Stimulated activated CD4-positive, alpha-beta T cell treated with anti-CD3 and anti-CD28 coated beads, Interleukin-15, amount 100 ng/mL, for 48 hours (primary cell): ENCODE measurements around the gene ARSD.
"Not testable (repeated sequence)": the region's sequence is repeated elsewhere in the genome, so short reads cannot be mapped to it uniquely, and the experiment has no call there.

ENCODE experiments used
- DNase-seq, 2 donors: peaks; one replicate each; pipeline ENCODE4 v3.0.0-alpha.2; 2020; ENCODE audit warnings: low read depth in 2 of 2

Gene ARSD, protein sequence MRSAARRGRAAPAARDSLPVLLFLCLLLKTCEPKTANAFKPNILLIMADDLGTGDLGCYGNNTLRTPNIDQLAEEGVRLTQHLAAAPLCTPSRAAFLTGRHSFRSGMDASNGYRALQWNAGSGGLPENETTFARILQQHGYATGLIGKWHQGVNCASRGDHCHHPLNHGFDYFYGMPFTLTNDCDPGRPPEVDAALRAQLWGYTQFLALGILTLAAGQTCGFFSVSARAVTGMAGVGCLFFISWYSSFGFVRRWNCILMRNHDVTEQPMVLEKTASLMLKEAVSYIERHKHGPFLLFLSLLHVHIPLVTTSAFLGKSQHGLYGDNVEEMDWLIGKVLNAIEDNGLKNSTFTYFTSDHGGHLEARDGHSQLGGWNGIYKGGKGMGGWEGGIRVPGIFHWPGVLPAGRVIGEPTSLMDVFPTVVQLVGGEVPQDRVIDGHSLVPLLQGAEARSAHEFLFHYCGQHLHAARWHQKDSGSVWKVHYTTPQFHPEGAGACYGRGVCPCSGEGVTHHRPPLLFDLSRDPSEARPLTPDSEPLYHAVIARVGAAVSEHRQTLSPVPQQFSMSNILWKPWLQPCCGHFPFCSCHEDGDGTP

GRCh38 chrX:2928583-2929434 lies at the start of gene ARSD:
Gene ARSD (minus strand): TSS chrX:2929339. CDS start chrX:2929275, 64 bp downstream.
- peak in 1 of 2 donors; percentile 22 for DNase-seq

DNA sequence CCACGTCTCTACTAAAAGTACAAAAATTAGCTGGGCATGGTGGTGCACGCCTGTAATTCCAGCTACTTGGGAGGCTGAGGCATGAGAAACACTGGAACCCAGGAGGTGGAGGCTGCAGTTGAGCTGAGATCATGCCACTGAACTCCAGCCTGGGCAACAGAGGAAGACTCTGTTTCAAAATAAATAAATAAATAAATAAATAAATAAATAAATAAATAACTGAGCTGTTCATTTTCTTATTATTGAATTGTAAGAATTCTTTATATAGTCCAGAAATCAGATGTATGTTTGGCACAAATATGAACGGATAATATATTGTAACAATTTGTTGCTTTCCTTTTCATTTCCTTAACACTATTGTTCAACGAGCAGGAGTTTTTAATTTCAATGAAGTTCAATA lies 49.5 kb upstream of the ARSD start:
- not testable (repeated sequence) for DNase-seq

DNA sequence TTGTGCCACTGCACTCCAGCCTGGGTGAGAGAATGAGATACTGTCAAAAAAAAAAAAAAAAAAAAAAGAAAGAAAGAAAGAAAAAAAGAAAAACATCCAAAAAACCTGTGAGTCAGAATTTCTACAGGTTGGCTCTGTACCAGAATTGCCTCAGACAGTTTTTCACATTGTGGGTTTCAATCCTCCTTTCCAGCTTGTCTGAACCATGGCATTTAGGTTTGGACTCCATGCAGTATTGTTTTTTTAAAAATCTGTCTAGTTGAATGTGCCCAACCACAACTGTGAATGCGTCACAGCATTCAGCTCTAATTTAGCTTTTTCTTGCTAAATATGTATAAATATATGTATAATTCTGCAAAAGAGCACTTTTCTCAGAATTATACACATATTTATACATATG lies 45.8 kb upstream of the ARSD start:
- DNase-seq: no peak

- no peak for DNase-seq
These were observed 43.3 kb upstream of the ARSD start for GRCh38 chrX:2972391-2972790.

DNA sequence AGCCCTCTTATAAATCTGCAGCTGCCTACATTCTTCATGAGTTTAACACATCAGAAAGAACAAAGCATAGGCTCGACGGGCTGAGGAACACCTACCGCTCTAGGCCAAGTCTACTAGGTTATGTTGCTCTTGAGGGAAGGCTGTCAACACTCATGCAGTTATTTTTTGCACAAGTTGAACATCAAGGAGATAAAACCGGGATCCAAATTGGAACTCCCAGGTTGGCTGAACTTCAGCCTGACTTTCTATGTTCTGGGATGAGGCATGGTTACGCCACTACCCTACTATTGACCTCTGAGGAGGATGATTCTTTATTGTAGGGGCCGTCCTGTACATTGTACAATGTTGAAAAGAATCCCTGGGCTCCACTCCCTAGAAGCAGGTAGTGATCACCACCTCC lies 39.9 kb upstream of the ARSD start:
- no peak for DNase-seq

DNA sequence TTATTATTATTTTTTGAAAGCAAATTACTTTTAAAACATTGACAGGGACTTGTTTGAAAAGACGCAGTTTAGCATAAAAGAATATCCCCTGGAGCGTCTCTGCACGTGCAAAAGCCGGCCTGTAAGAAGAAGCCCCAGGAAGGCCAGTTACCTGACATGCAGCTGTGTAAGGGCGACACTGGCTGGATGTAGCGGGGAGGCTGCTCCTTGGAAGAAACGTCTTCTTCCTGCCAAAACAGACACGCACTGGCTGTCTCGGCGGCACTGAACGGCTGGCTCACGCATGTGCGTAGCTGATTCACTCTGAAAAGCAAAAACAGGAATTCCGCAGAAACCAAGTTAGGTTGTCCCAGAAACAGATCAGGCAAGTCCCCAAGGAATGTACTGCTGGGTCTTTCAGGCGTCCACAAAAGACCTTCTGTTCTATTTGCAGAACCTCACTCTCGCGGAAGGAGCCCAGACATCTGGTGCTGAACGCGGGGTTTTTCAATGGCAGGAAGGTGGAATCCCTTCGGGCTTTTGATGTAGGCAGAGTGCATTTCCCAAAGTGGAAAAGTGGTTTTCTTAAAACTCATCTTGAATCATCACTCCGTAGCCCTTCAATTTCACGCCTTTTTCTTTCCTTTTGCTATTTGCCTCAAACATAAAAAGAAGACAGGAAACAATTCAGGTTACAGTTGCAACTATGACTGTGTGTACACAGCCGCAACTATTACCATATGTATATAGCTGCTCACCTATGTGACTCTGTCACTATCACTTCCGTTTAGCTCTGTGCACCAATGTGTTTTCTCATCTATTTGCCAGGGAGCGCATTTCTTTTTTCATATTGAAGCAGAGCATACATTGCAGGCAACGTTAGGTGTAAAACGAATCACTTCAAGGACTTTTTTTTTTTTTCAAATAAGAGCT lies 39.1 kb upstream of the ARSD start:
- no peak for DNase-seq

- no peak for DNase-seq
These were observed 38.4 kb upstream of the ARSD start for GRCh38 chrX:2967584-2967983.

DNA sequence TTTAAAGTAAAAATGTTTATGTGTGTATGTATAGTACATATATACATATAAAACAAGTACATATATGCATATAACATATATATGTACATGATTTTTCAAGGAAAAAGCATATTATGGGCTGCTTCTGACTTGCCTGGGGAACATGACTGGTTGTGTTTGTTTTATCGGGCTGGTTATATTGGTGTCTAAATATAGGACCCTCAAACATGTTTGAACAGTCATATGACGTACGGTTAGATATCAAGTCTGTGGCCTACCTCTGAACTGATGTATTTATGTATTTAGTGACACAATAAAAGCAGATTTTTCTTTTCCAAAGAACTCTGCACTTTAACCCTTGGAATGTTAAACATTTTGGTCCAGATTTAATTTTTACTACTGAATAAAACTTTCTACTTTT lies 37.9 kb upstream of the ARSD start:
- DNase-seq: no peak

GRCh38 chrX:2965965-2966364 lies 36.8 kb upstream of the ARSD start:
- DNase-seq: no peak

DNA sequence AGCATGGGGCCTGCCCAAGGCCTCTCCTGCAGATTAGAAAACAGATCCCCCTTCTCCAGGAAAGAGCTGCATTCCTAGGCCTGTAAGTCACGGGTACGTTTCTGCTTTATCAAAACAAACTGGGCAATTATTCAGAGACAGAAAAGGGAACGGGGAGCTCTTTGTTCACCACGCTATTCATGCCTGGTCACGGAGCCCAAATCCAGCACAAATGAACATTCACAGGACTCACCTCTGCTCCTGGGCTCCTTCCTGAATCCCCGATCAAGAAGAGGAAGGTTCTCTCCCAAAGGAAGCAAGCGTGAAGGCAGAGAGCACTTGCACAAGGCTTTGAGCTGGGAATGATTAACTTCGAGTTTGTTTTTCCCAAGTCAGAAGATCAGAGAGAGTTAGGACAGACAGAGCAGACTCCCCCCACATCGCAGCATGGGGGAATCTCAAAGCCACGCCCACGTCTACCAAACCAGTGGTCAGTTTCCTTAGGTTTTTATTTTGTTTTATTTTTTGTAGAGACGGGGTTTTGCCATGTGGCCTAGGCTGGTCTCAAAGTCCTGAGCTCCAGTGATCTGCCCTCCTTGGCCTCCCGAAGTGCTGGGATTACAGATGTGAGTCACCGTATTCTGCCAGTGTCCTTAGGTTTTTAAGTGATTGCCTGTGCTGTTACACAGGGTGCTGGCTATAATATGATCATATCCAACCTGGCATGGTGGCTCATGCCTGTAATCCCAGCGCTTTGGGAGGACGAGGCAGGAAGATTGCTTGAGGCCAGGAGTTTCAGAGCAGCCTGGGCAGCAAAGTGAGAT lies 35.1 kb upstream of the ARSD start:
- DNase-seq: not testable (repeated sequence)

GRCh38 chrX:2963449-2963848 lies 34.3 kb upstream of the ARSD start:
- DNase-seq: not testable (repeated sequence)

DNA sequence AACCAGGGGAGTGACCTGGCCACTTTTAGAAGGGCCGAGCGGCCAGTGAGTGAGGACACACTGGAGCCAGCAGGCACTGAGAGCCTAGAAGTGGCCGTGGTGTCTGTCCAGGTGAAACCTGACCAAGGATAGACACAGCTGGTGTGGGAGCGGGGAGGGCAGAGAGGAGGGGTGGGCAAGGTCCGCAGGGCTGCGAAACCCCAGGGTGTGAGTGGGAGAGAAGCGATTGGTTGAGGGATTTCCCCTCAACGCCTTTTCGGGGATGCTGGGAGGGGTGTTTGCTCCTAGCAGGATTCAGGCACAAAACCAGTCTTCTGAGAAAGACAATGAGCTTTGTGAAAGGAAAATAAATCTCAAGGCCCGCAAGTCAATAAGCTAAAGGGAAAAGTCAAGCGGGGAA lies 33.2 kb upstream of the ARSD start:
- DNase-seq: no peak

- no peak for DNase-seq
These were observed 31.8 kb upstream of the ARSD start for GRCh38 chrX:2960861-2961515.

GRCh38 chrX:2958199-2958598 lies 29.1 kb upstream of the ARSD start:
- no peak for DNase-seq

- no peak for DNase-seq
These were observed 26.7 kb upstream of the ARSD start for GRCh38 chrX:2955838-2956237.

DNA sequence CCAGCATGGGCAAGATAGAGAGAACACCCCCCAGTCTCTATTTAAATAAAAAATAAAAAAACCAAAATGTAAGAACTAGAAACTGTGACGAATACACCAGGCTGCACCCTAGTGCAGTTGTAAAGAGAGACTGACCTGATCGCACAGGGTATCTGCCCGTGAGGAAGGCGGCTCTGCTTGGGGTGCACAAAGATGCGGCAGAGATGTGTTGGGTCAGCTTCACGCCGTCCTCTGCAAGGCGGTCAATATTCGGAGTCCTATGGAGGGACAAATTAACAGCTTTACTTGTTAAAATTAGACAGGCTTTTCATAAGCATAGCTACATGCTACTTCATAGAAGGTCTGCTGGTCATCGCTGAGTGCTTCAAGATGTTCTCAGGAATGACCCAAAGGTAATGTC lies 26.1 kb upstream of the ARSD start:
- DNase-seq: no peak

GRCh38 chrX:2954541-2954940 lies 25.4 kb upstream of the ARSD start:
- DNase-seq: no peak

GRCh38 chrX:2937942-2938341 lies 8.8 kb upstream of the ARSD start:
- not testable (repeated sequence) for DNase-seq

DNA sequence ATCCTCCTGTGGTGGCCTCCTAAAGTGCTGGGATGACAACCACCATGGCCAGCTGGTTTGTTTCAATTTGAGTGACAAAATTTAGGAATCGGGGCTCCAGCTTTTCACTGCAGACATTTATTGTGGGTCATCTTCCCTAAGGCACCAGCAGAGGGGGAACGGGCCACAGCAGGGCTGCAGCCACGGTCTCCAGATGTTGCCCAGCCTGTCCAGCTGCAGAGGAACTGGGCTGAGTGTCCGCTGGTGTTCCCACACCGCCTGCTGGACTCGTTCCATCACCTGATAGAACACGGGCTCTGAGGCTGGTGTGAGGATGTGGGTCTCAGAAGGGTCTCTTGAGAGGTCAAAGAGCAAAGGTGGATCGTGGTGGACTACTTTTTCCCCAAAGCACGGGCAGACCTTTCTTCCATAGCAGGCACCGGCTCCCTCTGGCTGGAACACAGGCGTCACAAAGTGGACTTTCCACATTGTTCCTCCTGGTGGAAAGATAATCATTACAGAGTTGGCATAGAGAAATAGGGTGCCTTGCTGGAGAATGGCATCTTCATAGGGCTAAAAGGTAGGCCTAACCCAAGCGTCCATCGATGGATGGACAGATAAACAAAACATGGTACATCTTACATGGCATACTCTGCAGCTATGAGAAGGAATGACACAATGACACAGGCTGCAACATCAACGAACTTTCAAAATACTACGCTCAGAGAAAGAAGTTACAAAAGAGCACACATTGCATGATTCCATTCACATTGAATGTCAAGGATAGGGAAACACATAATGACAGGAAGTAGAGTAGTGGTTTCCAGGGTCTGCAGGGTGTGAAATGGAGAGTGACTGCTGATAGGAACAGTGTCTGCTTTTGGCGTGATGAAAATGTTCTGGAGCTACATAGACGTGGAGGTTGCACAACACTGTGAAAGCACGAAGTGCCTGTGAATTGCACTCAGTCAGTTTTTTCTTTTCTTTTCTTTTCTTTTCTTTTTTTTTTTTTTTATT lies 5.9 kb upstream of the ARSD start:
- no peak for DNase-seq
